Cardiac fibroblast (primary cell): ENCODE measurements around the gene POGK.
"Not testable (repeated sequence)": the region's sequence is repeated elsewhere in the genome, so short reads cannot be mapped to it uniquely, and the experiment has no call there.

ENCODE experiments used
- DNase-seq, 2 donors: peaks; one replicate each; pipeline versions ENCODE4 v3.0.0 to v3.0.0-alpha.2; 2010; ENCODE audit warnings: low read depth in 2 of 2
- H3K4me3 ChIP-seq, 2 donors: replicated peaks in 1 of 2; 1 replicate in 1 of 2; 2 replicates in 1 of 2; pipeline ENCODE4 v1.5.1; 2011; ENCODE audit warnings: low read depth in 2 of 2, low read length in 2 of 2, mild to moderate bottlenecking in 2 of 2, moderate library complexity in 1 of 2
- TF ChIP-seq, protein P1 (sequence below): IDR thresholded peaks from one replicate; pipeline ENCODE4 v1.5.1; 2011; ENCODE audit warnings: low read depth, mild to moderate bottlenecking, low read length, inconsistent platforms

The POGK gene

DNA sequence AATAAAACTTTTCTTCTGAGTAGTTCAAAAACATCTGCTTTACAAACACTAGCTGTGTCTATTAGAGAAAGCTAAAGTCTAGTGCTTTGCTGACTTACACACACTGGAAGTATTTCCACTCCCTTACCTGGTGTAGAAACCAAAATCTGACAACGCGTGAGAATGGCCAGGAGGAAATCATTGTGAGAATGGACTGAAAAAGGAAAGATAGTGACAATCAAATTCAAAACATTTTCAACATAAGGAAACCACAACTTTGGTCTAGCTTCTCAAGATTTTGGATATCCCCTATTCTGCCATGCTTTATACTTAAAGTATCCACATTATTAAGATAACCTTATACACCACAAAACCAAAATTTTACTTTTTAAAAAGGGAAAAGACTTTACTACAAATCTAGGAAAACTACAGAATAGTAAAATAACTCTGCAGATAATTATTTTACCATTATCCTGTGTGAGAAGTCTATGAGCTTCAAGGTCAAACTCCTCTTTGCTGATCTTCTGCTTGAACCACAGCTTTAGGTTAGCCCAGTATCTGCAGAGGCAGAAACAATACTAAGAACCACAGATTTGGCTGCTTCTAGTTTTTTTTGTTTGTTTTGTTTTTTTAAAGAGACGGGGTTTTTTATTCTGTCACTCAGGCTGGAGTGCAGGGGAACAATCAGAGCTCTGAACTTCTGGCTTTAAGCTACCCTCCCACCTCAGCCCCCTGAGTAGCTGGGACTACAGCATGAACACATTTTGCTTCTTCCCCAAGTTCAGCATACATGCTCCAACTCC is 30.2 kb downstream of the POGK start:
- no peak overlapping the region for H3K4me3 ChIP-seq
- no peak for DNase-seq
- TF ChIP-seq, protein P1, sequence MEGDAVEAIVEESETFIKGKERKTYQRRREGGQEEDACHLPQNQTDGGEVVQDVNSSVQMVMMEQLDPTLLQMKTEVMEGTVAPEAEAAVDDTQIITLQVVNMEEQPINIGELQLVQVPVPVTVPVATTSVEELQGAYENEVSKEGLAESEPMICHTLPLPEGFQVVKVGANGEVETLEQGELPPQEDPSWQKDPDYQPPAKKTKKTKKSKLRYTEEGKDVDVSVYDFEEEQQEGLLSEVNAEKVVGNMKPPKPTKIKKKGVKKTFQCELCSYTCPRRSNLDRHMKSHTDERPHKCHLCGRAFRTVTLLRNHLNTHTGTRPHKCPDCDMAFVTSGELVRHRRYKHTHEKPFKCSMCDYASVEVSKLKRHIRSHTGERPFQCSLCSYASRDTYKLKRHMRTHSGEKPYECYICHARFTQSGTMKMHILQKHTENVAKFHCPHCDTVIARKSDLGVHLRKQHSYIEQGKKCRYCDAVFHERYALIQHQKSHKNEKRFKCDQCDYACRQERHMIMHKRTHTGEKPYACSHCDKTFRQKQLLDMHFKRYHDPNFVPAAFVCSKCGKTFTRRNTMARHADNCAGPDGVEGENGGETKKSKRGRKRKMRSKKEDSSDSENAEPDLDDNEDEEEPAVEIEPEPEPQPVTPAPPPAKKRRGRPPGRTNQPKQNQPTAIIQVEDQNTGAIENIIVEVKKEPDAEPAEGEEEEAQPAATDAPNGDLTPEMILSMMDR = no peak

GRCh38 chr1:166870584-166870983 is 31.3 kb downstream of the POGK start:
- DNase-seq = no peak
- no peak overlapping the region for H3K4me3 ChIP-seq
- TF ChIP-seq, protein P1 = no peak

DNA sequence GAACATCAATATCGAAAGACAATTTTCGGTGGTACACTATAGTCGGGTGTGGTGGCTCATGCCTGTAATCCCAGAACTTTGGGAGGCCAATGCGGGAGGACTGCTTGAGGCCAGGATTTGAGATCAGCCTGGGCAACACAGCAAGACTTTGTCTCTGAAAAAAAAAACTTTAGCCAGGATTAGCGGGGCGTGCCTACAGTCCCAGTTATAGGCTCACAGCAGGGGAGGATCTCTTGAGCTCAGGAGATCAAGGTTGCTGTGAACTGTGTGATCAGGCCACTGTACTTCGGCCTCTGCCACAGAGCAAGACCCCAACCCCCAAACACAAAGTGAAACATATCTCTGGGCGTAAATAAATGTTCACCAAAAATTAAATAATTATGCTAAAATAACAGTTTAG is 35.2 kb downstream of the POGK start:
- no peak overlapping the region for H3K4me3 ChIP-seq
- TF ChIP-seq, protein P1 = no peak
- no peak for DNase-seq

- H3K4me3 ChIP-seq = peak overlapping the region; percentile 71 to 78
- DNase-seq = no peak
- TF ChIP-seq, protein P1 = no peak
Measured at GRCh38 chr1:166875302-166875733, 36.0 kb downstream of the POGK start.

GRCh38 chr1:166875734-166876539 is 36.7 kb downstream of the POGK start, which contains the start of gene TADA1:
TSS of gene TADA1 (minus strand) at chr1:166876264. CDS start at chr1:166876233, 31 bp downstream.
- H3K4me3 ChIP-seq = peak within 1 kb of the TSS; percentile 71 to 78
- TF ChIP-seq, protein P1 = no peak
- peak; percentile 99 for DNase-seq

GRCh38 chr1:166876540-166876838 is 37.2 kb downstream of the POGK start:
- DNase-seq = no peak
- peak overlapping the region; percentile 71 to 78 for H3K4me3 ChIP-seq
- TF ChIP-seq, protein P1 = peak; percentile 32

DNA sequence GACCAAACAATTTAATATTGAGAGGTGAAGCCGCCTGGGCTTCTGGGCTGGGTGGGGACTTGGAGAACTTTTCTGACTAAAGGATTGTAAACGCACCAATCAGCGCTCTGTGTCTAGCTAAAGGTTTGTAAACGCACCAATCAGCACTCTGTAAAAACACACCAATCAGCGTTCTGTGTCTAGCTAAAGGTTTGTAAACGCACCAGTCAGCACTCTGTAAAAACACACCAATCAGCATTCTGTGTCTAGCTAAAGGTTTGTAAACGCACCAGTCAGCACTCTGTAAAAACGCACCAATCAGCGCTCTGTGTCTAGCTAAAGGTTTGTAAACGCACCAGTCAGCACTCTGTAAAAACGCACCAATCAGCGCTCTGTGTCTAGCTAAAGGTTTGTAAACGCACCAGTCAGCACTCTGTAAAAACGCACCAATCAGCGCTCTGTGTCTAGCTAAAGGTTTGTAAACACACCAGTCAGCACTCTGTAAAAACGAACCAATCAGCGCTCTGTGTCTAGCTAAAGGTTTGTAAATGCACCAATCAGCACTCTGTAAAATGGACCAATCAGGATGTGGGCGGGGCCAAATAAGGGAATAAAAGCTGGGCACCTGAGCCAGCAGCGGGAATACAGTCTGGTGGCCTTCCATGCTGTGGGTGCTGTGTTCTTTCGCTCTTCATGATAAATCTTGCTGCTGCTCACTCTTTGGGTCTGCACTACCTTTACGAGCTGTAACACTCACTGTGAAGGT is 39.1 kb downstream of the POGK start:
- DNase-seq, H3K4me3 ChIP-seq: not testable (repeated sequence)
